DMS53 treated with DMSO at 0.1 percent for 48 hours (cell line): Measurements from ENCODE around the gene SLC16A1.
"Not testable (repeated sequence)": the region's sequence is repeated elsewhere in the genome, so short reads cannot be mapped to it uniquely, and the experiment has no call there.

Experiments
- DNase-seq: peaks from one replicate; lab custom pipeline; 2025; ENCODE audit not compliant: unreplicated experiment; lab: John Stamatoyannopoulos, UW

SLC16A1 gene, protein sequence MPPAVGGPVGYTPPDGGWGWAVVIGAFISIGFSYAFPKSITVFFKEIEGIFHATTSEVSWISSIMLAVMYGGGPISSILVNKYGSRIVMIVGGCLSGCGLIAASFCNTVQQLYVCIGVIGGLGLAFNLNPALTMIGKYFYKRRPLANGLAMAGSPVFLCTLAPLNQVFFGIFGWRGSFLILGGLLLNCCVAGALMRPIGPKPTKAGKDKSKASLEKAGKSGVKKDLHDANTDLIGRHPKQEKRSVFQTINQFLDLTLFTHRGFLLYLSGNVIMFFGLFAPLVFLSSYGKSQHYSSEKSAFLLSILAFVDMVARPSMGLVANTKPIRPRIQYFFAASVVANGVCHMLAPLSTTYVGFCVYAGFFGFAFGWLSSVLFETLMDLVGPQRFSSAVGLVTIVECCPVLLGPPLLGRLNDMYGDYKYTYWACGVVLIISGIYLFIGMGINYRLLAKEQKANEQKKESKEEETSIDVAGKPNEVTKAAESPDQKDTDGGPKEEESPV

DNA sequence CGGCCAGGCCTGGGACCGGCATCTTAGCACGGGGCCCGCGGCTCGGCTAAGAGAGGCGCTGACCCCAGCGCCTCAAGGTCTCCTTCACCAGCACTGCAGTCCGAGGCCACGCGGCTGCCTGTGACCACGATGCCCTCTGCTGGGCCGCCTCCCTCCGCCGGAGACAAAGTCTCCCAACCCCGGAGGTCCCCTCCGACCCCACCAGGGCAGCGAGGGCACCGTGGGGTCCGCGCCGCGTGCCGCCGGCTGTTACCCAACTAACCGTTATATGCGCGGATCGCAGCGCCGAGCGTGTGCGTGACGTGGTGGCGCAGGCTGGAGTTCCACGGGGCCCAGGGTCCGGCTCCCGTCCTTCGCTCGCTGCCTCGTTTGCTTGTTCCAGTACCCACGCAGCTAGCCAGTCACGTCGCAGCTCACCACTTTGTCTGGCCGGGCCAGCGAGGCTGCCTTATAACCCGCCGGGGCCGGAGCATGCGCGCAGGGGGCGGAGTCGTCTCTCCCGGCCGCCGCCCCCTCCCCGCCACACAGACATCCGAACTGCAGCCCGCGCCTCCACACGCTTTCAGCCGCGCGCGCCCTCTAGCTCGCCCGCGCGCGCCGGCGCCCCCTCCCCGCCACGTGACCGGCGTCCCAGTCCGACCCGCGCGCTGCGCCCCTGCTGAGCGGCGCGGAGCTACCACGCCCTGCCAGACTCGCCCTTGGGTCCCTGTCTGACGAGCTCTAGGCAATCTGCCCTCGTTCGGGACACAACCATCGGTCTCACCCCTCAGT, at the start of gene SLC16A1:
SLC16A1 (minus strand) TSS at position 424 of the 771 bp plus-strand sequence. CDS start 26,888 bp downstream, outside the sequence.
- peak; percentile 83 for DNase-seq

DNA sequence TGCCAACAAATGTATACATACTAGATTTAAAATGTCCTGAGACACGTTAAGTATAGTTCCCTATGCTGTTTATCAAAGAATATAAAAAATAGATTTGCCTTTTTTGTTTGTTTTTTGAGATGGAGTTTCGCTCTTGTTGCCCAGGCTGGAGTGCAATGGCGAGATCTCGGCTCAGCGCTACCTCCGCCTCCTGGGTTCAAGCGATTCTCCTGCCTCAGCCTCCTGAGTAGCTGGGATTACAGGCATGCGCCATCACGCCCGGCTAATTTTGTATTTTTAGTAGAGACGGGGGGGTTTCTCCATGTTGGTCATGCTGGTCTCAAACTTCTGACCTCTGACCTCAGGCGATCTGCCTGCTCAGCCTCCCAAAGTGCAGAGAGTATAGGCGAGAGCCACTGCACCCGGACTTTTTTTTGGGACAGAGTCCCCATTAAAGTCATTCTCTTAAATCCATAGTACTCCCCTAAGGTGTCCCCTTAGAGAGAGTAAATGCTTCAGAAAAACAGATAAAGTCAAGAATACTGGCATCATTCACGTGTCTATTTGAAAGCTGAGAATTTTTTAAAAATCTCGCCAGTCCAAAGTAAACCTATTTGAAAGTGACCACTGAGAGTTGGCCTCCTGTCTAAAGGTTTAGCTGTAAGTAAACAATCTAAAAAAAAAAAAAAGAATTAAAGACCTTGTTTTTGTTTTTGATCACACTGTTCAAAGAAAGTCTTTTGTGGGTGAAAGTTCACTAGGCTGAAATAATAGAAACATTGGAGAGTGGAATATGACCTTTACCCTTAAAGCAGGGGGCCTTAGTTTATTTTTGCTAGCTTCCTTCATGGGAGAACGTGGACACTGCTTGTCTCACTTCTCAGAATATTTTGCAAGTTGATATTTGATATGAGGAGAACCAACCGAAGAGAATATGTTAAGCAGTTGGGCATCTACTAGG, 48.0 kb upstream of the SLC16A1 start:
- DNase-seq, result no peak

DNA sequence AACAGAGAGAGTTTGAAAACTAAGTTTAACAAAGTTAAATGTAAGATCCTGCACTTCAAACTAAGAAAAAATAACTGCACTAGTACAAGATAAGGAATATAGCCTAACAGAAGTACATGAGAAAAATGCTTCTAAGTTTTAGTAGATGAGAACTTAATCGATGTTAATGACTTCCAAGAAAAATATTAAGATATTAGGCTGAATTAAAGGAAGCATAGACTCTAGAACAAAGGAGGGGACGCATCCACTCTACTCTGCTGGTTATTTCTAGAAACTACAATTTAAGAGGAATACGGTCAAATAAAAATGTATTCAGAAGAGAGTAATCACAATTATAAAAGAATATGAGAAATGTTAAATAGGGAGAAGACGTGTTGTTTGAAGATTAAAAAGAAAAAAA, 46.3 kb upstream of the SLC16A1 start:
- no peak for DNase-seq

DNA sequence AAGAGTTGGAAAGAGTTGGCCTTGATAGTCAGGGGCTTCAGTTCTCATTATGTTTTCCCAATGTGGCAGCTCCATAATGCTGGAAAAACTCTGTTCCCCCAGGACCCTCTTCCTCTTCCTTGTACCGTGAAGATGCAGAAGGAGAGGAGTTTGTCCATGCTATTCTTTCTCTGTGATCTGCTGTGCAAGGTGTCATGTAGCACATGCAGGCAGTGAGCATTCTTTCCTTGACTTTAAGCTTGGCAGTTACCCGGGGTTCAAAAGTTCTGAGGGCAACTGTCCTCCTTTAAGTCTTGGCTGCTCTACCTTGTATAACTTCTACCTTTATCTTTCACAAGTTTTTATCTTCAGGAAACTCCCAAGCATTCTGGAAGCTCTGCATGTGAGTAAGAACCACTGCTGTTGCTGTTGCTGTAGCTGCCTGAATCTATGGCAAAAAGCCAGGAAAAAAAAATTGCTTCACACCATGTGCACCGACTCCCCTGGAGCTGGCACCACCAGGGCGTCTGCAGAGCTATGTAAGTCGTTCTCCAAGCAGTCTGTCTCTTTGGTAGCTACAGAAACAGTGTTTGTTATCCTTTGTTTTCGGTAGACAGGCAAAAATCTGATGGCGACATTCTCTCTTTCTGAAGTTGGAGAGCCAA, 42.7 kb upstream of the SLC16A1 start:
- no peak for DNase-seq

DNA sequence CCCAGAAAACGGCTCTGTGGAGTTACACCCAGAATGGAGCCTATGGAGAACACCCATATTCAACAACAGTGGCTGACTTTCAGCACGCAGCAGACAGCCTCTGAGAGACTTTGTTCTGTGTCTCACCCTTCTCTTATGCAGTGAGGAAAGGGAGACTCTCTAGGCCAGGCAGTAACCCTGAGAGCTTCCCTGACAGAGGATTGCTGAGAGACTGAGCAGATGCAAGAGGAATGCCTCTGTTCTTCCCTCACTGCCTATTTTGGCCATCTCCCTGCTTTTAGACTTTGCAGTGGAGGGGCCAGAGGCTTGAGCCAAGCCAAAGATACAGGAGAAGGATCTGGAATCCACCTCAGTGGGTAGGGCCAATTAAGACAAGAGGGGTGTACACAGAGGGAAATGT, 41.8 kb upstream of the SLC16A1 start:
- DNase-seq, result no peak

DNA sequence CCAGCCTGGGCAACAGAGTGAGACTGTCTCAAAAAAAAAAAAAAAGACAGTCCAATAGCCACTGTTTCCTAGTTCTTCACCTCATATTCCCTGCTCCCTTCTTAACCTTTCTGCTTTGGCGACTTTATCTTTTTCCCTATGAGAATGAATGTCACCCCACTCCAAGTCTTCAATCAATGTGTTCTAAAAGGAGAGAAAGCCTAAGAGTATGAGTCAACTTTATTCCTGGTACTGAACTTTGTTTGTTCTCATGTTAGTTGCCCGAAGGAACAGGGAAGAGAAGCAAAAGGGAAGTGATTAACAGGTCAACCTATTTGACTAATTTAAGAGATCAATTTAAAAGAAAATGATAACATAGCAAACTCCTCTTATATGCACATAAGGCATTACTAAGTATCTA, 39.9 kb upstream of the SLC16A1 start:
- DNase-seq, result no peak

DNA sequence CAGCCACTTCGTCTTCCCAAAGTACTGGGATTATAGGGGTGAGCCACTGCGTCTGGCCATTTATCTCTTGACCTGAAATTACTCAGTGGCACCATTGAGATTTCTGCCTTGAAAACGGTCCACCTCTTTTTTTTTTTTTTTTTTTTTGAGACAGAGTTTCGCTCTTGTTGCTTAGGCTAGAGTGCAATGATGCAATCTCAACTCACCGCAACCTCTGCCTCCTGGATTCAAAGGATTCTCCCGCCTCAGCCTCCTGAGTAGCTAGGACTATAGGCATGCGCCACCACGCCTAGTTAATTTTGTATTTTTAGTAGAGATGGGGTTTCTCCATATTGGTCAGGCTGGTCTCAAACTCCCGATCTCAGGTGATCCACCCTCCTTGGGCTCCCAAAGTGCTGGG, 39.0 kb upstream of the SLC16A1 start:
- DNase-seq, result not testable (repeated sequence)

DNA sequence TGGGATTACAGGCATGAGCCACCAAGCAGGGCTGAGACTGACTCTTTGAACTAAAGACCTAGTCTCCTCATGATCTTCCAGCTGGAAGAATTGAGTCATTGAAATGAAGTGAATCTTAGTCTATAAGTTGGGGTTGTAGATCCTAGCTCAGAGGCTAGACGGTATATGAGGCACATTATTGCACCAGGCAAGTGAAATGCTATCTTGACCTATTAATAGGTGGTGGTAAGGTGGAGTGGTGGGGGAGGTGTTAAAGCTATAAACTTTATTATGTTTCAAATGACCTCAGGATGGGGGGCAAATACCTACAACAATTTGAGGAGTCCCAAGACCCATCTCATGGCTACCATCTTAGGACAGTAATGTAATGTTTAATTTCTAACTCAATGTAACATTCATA, 36.8 kb upstream of the SLC16A1 start:
- DNase-seq, result no peak

DNA sequence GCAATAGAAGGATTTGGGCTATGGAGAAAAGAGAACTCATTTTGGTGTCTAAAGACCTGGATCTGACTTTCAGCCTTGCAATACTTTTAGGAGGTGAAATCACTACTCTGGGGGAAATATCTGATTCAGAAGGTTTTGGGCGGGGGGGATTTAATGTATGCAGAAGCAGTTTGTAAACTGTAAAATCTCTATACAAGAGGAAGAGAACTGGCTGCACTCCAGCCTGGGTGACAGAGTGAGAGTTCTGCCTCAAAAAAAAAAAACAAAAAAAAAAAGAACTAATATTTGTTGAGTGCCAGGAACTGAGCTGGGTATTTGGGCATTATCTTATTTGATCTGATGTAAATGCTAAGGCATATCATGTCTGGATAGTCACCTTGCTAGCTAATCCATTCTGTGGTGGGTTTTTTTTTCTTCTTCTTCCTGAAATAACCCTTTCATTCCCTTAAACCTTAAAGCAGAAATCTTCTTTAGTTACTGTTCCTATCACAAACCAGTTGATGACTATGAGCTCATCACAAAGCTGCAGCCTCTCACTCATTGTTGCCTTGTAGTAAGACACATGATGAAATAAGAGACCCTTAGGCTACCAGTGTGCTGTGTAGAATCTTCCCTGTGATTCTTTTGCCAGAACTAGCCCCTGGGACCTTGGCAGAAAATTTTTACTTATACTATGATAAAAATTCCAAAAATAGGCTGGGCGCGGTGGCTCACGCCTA, 35.6 kb upstream of the SLC16A1 start:
- no peak for DNase-seq

DNA sequence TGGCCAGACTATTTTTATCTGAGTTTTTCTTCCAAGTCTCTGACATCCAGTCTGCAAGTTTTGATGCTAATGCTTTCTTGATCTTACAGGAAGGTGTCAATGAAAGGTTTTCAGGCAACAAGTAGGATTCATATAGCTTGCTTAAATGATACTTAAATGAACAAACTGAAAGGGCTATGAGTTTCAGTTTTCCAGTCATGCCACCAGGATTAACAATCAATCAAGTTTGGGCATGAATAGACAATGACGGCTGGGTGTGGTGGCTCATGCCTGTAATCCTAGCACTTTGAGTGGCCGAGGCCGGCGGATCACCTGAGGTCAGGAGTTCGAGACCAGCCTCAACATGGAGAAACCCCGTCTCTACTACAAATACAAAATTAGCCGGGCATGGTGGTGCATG, 34.3 kb upstream of the SLC16A1 start:
- no peak for DNase-seq

DNA sequence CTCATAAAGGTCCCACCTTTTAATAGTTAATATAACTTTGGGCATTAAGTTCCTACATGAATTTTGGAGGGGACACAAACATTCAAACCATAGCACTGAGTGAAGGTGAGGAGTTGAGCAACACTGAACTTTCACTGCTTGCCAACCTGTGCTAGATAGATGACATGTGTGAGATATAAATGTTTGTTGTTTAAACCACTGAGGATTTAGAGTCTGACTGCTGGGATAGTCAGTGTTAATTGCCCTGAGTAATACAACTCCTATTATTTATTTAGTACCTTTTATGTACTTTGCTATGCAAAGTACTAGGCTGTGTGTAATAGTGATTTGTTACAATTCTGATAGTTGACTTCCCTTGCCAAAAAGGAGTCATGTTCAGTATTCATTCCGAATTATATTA, 32.4 kb upstream of the SLC16A1 start:
- no peak for DNase-seq

DNA sequence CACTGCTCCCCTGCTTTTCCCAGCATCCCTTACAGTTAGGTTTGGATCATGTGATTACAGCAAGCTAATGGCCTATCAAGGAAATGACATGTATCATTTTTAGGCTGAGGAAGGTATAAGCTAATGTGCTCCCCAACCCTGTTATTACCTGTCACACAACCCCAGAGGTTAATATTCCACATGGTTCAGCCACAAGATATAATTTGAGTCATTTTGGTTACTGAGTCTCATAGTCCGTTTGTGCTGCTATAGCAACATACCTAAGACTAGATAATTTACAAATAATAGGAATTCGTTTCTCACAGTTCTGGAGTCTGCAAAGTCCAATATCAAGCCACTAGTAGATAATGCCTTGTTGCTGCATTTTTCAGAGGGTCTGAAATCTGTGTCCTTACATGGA, 29.1 kb upstream of the SLC16A1 start:
- no peak for DNase-seq

DNA sequence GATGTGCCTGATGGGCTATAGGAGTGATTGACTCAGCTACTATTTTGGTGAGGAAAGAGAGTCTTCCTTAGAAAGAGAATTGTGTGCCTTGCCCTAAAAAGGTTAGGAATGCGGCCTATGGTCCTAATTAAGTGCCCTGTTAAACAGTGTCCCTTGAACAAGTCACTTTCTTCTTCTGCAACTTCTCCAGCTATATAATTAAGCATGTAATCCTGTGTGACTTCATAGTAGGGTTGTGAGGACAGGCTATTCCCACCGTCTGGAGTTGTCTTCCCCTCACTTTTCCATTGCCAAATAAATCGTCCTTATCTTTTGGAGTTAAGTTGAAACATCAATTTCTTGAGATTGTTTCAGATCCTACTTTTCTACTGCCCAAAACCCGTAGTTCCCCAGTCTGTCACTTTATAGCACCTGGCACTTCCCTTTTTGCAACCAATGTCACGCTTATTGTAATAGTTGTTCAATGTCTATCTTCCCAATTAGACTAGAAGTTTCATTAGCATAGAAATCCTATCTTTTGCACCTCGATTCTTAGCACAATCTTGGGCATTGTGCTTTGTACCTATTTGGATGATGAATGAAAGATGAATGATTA, 27.6 kb upstream of the SLC16A1 start:
- DNase-seq, result no peak

DNA sequence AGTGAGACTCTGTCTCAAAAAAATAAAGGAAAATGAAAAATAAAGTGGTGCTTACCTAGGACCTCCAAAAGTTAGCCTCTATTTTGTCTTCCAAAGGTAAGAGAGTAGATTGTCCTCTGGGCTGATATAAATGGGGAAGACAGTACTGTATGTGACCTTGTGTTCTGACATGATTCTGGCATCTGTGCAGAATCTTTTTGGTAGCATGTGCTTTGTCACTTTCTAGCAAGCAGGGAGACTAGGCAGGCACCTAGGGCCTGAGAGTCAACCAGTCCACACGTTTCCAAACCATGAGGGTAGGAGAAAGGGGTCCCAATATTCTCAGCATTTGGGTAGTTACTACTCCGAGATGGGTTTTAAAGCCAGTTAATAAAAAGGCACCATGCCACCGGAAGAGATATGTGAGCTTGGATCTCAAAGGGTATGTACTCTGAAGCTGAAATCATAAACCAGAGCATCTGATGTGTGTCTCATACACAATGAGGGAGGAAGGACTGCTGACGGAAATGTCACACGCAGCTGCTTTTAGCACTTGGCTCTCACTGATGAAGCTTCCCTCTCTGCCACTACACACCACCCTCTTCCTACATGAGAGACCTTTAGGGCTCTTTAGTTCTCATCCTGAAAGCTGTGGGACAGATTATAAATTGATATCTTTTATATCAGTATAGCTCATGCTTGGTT, 27.0 kb upstream of the SLC16A1 start:
- no peak for DNase-seq

DNA sequence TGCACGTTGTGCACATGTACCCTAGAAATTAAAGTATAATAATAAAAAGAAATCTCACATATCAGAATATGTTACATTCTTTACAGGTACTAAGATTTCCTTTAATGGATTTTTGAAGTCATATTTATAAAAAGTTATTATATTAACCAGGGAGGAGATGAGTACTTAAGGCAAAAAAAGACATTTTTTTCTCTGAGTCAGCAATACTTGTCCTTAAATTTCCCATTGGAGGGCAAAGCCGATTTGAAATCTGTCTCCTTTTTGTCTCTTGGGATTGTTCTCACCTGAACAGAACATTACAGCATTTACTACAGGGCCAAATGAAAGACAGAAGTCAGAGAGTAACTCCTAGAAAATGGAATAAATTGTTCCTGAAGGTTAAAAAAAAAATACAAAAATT, 26.3 kb upstream of the SLC16A1 start:
- DNase-seq, result no peak

DNA sequence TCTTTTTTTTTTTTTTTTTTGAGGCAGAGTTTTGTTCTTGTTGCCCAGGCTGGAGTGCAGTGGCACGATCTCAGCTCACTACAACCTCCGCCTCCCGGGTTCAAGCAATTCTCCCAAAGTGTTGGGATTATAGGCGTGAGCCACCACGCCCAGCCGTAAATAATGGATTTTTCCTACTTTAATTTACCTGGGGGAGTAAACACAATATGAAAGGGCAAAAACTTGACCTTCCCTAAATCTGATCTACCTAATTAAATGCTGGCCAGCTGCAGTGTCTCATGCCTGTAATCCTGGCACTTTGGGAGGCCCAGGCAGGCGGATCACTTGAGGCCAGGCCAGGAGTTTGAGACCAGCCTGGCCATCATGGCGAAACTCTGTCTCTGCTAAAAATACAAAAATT, 25.8 kb upstream of the SLC16A1 start:
- DNase-seq, result not testable (repeated sequence)

DNA sequence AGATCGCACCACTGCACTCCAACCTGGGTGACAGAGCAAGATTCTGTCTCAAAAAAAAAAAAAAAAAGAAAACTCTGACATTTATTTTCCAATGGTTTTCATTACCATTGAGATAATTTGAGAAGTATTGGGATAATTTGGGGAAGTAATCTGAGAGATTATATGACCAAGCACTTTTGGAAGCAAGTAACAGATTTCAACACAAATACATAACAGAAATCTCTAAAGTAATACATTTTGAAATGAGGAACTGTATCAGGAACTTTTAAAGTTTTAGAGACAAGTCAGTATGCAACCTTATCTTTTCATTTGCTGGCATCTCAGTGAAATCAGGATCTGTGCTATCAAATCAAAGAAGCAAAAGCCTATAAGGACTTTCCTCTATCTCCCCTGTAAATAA, 25.4 kb upstream of the SLC16A1 start:
- DNase-seq, result no peak

DNA sequence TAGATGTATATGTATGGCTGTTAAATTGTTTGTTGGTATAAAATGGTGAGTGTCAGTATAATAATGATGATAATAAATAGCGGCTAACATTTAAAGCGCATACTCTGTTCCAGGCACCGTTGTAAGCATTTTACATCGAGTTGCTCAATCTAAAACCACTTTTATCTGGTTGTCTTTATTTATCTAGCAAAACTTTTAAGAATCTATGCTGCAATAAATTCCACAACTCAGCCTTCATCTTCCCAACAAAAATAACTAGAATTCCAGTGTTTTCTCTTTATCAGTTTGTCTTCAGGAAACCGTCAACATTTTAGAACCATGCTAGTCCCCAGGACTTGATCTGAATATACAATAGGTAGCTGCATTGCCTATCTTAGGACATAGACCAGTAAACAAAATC, 19.3 kb upstream of the SLC16A1 start:
- no peak for DNase-seq

DNA sequence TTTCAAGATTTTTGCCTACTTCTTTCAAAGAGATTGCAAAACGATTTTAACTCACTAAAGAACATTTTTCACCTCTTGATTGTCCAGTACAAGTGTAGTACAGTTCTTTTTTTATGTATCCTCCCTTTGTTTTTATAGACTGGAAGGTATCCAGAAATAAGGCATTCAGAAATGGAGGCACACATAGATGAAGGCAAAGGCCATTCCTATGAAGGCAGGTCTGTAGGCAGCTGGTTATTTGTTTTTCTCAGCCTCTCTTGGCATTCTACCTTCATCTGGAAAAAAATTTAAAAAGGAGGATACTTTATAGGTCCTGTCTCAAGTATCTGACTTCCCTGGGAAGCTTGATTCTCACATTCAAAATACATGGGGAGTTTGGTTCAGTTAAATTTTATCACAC, 18.6 kb upstream of the SLC16A1 start:
- no peak for DNase-seq
